RWPE1 (cell line): ENCODE measurements around the gene DGKD.

Experiments used
- CTCF ChIA-PET: fragments of 350-600 bp; sonication (Branson Sonifier 250); formaldehyde crosslinking; extraction: SDS; loops from one replicate; lab custom pipeline; 2021; lab: Yijun Ruan, JAX
- POLR2A ChIA-PET: fragments of 400-600 bp; formaldehyde crosslinking; extraction: SDS; loops from one replicate; lab custom pipeline; 2020; ENCODE audit warnings: antibody characterized with exemption; ENCODE audit not compliant: low non-redundant PET; lab: Yijun Ruan, JAX
- DNase-seq: peaks from one replicate; pipeline ENCODE4 v3.0.0; 2012; ENCODE audit warnings: low spot score
- H3K27ac ChIP-seq: fragments of 450-650 bp; 2 replicates; pipeline ENCODE4 v1.5.1; 2017
- CTCF ChIP-seq: fragments of 450-650 bp; conservative IDR thresholded peaks from 2 replicates; pipeline ENCODE4 v1.5.1; 2017; ENCODE audit warnings: low read depth, mild to moderate bottlenecking

The DGKD gene

GRCh38 chr2:233317196-233317943 is 36.9 kb upstream of the DGKD start:
- POLR2A ChIA-PET = no interaction called here
- no peak overlapping the region for H3K27ac ChIP-seq
- TF ChIP-seq CTCF = no peak
- CTCF ChIA-PET = interaction anchor here (0.5 kb wide), 1 partner anchor 126 kb away, joined by 3 read pairs; no protein-coding TSS in a partner anchor
- no peak for DNase-seq

- DNase-seq = no peak
- POLR2A ChIA-PET = no interaction called here
- H3K27ac ChIP-seq = no peak overlapping the region
- TF ChIP-seq CTCF = no peak
- CTCF ChIA-PET = interaction anchor here (0.8 kb wide), 1 partner anchor 109 kb away, joined by 3 read pairs; no protein-coding TSS in a partner anchor
These were observed 35.0 kb upstream of the DGKD start for GRCh38 chr2:233319256-233319655.

- TF ChIP-seq CTCF = no peak
- CTCF ChIA-PET = no interaction called here
- H3K27ac ChIP-seq = no peak overlapping the region
- POLR2A ChIA-PET = no interaction called here
- DNase-seq = no peak
These were observed 33.8 kb upstream of the DGKD start for GRCh38 chr2:233320470-233320869.

GRCh38 chr2:233321166-233321565 is 33.1 kb upstream of the DGKD start:
- ChIA-PET CTCF (interaction anchor here (0.6 kb wide), 1 partner anchor 1855 kb away, joined by 3 read pairs; no protein-coding TSS in a partner anchor), POLR2A (no interaction called here)
- no peak for DNase-seq
- no peak for TF ChIP-seq CTCF
- H3K27ac ChIP-seq = no peak overlapping the region

GRCh38 chr2:233323851-233324250 is 30.4 kb upstream of the DGKD start:
- CTCF ChIA-PET = no interaction called here
- no peak for TF ChIP-seq CTCF
- POLR2A ChIA-PET = no interaction called here
- no peak for DNase-seq
- H3K27ac ChIP-seq = no peak overlapping the region

- ChIA-PET POLR2A (no interaction called here), CTCF (interaction anchor here (0.6 kb wide), 1 partner anchor 98 kb away, joined by 4 read pairs; no protein-coding TSS in a partner anchor)
- no peak overlapping the region for H3K27ac ChIP-seq
- TF ChIP-seq CTCF = no peak
- no peak for DNase-seq
These were observed 29.0 kb upstream of the DGKD start for GRCh38 chr2:233325256-233325655.
